Adipocyte (in vitro differentiated cells): Measurements from ENCODE around the gene TRAPPC14.

ENCODE experiments used
- DNase-seq: peaks from one replicate; pipeline ENCODE4 v3.0.0-alpha.2; 2015; ENCODE audit warnings: low read depth
- H3K27me3 ChIP-seq: replicated peaks from 2 replicates; pipeline ENCODE4 v1.7.0; 2013; ENCODE audit warnings: mild to moderate bottlenecking, low read length, moderate library complexity; ENCODE audit not compliant: control insufficient read depth, insufficient read depth
- H3K36me3 ChIP-seq: 2 replicates; pipeline ENCODE4 v1.7.0; 2013; ENCODE audit warnings: low read length, mild to moderate bottlenecking, moderate library complexity; ENCODE audit not compliant: control insufficient read depth, insufficient read depth, severe bottlenecking
- H3K4me1 ChIP-seq: 2 replicates; pipeline ENCODE4 v1.7.0; 2013; ENCODE audit warnings: mild to moderate bottlenecking, low read length, moderate library complexity; ENCODE audit not compliant: control insufficient read depth, insufficient read depth
- H3K4me3 ChIP-seq: 2 replicates; pipeline ENCODE4 v1.7.0; 2013; ENCODE audit warnings: mild to moderate bottlenecking, low read length, moderate library complexity
- H3K9ac ChIP-seq: 2 replicates; pipeline ENCODE4 v1.7.0; 2013; ENCODE audit warnings: mild to moderate bottlenecking, low read length, moderate library complexity
- H3K9me3 ChIP-seq: 2 replicates; pipeline ENCODE4 v1.7.0; 2013; ENCODE audit warnings: mild to moderate bottlenecking, low read length, moderate library complexity; ENCODE audit not compliant: control insufficient read depth

The TRAPPC14 gene

DNA sequence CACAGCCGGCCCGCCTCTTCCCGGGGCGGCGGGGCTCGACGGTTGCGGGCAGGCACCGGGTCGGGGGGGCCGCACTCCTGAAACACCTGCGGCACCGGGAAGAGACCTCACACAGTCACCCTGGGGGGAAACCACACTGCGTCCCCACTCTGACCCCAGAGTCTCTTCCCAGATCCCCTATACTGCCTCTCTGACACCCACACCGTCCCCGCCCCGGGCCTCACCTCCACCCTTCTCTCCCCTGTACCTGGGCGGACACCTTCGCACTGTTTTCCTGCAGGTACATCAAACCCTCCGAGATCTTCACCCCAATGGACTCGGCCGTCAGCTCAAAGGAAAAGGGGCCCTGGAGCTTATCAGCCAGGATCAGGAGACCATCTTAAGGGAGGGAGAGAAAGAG lies 13.3 kb upstream of the TRAPPC14 start:
- H3K4me1 ChIP-seq, result peaks cover 9% of the 10 kb centered on the region
- H3K4me3 ChIP-seq, result no peak overlapping the region
- no peak overlapping the region for H3K9ac ChIP-seq
- H3K9me3 ChIP-seq, result no peaks in the 10 kb centered on the region
- peaks cover 25% of the 10 kb centered on the region for H3K27me3 ChIP-seq
- no peaks in the 10 kb centered on the region for H3K36me3 ChIP-seq
- no peak for DNase-seq

GRCh38 chr7:100171087-100171681 lies 12.7 kb upstream of the TRAPPC14 start:
- no peak for DNase-seq
- no peak overlapping the region for H3K4me3 ChIP-seq
- peaks cover 21% of the 10 kb centered on the region for H3K27me3 ChIP-seq
- H3K9me3 ChIP-seq, result no peaks in the 10 kb centered on the region
- H3K9ac ChIP-seq, result no peak overlapping the region
- peaks cover 9% of the 10 kb centered on the region for H3K4me1 ChIP-seq
- H3K36me3 ChIP-seq, result no peaks in the 10 kb centered on the region

- Histone ChIP-seq H3K9ac (no peak overlapping the region), H3K9me3 (no peaks in the 10 kb centered on the region), H3K36me3 (no peaks in the 10 kb centered on the region), H3K4me3 (no peak overlapping the region), H3K4me1 (peaks cover 9% of the 10 kb centered on the region), H3K27me3 (peaks cover 19% of the 10 kb centered on the region)
- DNase-seq, result no peak
These were observed 11.8 kb upstream of the TRAPPC14 start for GRCh38 chr7:100170101-100170897.

GRCh38 chr7:100169147-100169850 lies 10.8 kb upstream of the TRAPPC14 start:
- no peak overlapping the region for H3K4me3 ChIP-seq
- peaks cover 11% of the 10 kb centered on the region for H3K27me3 ChIP-seq
- H3K9me3 ChIP-seq, result no peaks in the 10 kb centered on the region
- no peaks in the 10 kb centered on the region for H3K36me3 ChIP-seq
- no peak overlapping the region for H3K9ac ChIP-seq
- no peak for DNase-seq
- peaks cover 9% of the 10 kb centered on the region for H3K4me1 ChIP-seq

GRCh38 chr7:100167912-100168323 lies 9.4 kb upstream of the TRAPPC14 start:
- DNase-seq, result peak; percentile 37
- Histone ChIP-seq H3K4me3 (peak overlapping the region; percentile 76), H3K27me3 (peaks cover 8% of the 10 kb centered on the region), H3K36me3 (no peaks in the 10 kb centered on the region), H3K9me3 (no peaks in the 10 kb centered on the region), H3K4me1 (peaks cover 9% of the 10 kb centered on the region), H3K9ac (peak overlapping the region; percentile 61)

DNA sequence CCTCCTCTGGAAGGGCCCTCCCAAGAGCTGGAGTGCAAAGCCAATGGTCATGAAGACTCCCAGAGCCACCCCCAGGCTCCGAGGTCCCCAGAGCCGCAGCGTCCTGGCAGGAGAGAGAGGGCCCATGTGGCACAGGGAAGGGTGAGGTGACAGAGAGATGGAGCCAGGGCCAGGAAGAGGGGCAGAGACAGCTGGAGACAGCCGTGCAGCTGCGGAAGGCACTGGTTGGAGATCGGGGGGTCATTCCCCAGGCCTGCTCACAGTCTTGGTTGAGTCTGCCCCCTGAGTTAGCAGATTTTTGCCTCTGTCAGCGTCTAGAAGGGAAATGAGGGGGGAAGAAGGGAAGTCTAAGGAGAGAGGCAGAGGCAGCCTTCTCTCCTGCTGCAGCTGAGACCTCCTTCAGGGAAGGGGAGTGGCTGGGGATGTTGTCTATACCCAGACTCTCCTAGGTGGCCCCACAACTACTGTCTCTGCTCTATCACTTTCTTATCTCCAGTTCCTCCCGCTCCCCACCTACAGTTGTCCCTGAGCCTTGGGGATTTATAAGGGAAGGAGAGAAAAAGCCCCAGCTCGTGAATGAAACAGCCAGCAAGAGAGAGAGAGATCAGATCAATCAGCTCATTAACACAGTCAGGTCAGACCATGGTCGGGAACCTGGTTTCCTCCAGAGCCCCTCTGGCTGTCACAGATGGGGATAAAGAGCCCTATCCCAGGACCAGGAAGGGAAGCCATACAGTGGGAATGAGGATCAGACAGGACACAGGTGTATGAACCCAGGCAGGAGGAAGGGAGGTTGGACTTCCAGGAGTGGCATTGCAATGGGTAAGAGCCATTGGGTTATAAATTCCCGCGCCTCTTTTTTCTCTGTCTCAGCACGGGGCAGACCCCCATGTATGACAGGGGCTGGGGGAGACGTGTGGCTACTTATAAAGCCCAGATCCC lies 8.7 kb upstream of the TRAPPC14 start:
- Histone ChIP-seq H3K36me3 (no peaks in the 10 kb centered on the region), H3K9me3 (no peaks in the 10 kb centered on the region), H3K4me3 (peak overlapping the region; percentile 76), H3K4me1 (peaks cover 9% of the 10 kb centered on the region), H3K27me3 (peaks cover 8% of the 10 kb centered on the region), H3K9ac (no peak overlapping the region)
- DNase-seq, result no peak

DNA sequence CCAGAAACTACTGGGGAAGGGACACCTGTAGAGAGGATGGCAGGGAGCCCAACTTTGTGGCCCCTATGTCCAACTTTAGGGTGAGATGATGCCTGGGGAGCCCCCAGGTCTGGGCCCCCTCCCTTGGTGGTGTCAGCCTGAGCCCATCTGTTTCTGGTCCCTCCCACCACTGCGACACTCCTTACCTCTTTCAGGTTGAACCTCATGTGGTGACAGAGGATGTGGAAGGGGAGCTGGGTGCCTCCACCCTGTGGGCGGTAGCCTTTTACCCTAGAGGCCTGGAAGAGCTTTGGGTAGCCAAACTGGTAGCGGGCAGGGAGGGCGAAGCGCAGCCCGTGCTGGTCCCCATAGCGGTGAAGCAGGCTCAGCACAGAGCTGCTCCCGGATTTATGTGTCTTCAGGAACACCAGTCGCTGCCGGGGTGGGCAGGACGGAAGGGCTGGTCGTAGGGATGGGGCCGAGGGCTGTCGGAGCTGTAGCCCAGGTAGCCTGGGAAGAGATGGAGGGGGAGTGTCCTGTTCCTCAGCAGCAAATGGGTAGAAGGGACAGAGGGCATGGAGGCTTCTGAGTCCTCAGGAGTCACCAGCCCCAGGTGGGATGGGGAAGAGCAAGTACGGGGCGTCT lies 7.9 kb upstream of the TRAPPC14 start:
- H3K9ac ChIP-seq, result no peak overlapping the region
- H3K4me1 ChIP-seq, result peaks cover 9% of the 10 kb centered on the region
- no peak overlapping the region for H3K4me3 ChIP-seq
- peaks cover 5% of the 10 kb centered on the region for H3K27me3 ChIP-seq
- H3K9me3 ChIP-seq, result no peaks in the 10 kb centered on the region
- H3K36me3 ChIP-seq, result no peaks in the 10 kb centered on the region
- no peak for DNase-seq

DNA sequence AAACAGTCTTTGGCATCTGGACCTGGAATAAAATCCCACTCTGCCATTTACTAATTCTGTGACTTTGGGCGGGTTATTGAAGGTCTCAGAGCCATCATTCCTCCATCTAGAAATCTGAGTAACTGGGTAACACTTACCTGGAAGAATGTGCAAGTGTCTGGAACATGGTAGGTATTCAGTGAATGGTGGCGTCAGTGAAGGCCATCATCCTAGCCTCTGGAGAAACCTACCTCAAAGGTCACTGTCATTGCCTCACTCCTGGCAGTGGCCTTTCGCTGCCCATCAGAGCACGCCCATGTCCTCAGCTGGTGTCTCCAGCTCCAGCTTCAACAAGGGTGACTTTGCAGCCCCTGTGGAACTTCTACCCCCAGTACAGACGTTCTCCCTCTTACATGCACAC lies 5.3 kb upstream of the TRAPPC14 start:
- H3K27me3 ChIP-seq, result peaks cover 5% of the 10 kb centered on the region
- peaks cover 12% of the 10 kb centered on the region for H3K4me1 ChIP-seq
- no peak overlapping the region for H3K9ac ChIP-seq
- no peaks in the 10 kb centered on the region for H3K36me3 ChIP-seq
- H3K4me3 ChIP-seq, result no peak overlapping the region
- no peak for DNase-seq
- H3K9me3 ChIP-seq, result no peaks in the 10 kb centered on the region

DNA sequence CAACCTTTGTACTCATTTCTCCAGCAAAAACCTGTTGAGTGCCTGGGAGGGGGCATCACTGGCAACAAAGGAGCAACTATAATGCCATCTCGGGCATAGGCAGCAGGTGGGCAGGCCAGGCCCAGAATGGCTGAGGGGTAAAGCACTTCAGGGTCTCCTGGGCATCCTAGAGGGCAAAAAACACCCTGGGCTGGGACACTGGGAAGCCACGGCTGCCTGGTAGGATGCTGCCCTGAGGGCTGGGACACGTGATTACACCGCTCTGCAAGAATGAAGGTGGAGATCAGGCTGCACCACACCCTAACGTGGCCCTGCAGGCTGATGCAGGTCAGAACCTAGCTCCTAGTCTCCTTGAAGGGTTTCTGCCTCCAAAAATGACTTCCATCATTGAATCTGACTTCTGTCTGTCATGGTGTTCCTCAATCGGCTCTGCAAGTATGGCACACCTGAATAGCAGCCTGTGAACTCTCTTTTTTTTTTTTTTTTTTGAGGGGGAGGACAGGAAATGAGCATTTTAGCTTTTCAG lies 4.5 kb upstream of the TRAPPC14 start:
- DNase-seq, result no peak
- Histone ChIP-seq H3K4me3 (no peak overlapping the region), H3K9ac (no peak overlapping the region), H3K36me3 (no peaks in the 10 kb centered on the region), H3K27me3 (peaks cover 5% of the 10 kb centered on the region), H3K9me3 (no peaks in the 10 kb centered on the region), H3K4me1 (peaks cover 6% of the 10 kb centered on the region)

- peaks cover 21% of the 10 kb centered on the region for H3K36me3 ChIP-seq
- no peak overlapping the region for H3K4me3 ChIP-seq
- H3K9ac ChIP-seq, result no peak overlapping the region
- peaks cover 16% of the 10 kb centered on the region for H3K4me1 ChIP-seq
- H3K27me3 ChIP-seq, result no peaks in the 10 kb centered on the region
- H3K9me3 ChIP-seq, result no peaks in the 10 kb centered on the region
- DNase-seq, result no peak
These were observed 1.5 kb upstream of the TRAPPC14 start for GRCh38 chr7:100160067-100160466.
